Fibroblast of gingiva (primary cell): ENCODE results near the gene PTGER2.

Experiments
- DNase-seq: peaks from one replicate; pipeline ENCODE4 v3.0.0-alpha.2; 2011; ENCODE audit warnings: low read depth

Gene PTGER2

DNA sequence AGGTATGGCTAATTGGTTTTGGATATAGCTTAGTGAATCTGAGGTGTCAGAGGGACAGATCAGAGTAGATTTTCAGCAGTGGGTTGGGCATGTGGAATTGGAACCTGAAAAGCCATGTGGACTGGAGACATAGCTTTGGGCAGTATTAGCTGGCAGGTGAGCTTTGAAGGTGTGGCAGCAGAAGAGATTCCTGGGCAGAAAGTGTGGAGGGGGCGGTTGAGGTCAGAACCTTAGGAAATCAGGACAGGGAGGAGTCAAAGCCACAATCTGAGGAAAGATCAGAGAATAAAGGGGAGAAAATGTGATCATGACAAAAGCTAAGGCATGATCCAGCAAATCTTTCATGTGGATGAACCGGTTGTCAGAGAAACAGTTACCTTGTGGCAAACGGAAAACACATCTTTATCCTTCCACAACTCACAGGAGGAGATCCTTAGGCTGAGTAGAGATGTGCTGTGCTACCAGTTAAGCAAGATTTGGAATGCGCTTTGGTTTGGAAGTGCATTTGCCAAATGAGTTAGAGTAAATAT, 56.4 kb downstream of the PTGER2 start:
- no peak for DNase-seq

DNA sequence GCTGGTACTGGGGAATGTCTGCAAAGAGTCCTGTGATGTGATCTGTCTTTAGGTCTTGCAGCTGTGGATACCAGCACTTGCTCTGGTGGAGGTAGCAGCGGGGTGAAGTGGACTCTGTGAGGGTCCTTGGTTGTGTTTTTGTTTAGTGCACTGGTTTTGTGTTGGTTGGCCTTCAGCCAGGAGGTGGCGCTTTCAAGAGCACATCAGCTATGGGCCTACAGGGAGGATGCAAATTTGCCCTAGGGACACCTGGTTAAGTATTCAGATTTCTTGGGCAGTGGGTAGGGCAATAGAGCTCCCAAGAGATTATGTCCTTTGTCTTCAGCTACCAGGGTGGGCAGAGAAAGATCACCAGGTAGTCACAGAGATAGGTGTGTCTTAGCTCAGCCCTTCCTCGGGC, 63.8 kb downstream of the PTGER2 start:
- no peak for DNase-seq
